SK-N-SH treated with all-trans-retinoic acid at 6 μM for 48 hours (cell line): ENCODE measurements around the gene ARHGAP45.

ENCODE experiments used
- ARNTL ChIP-seq: fragments of 450-650 bp; formaldehyde crosslinking; IDR thresholded peaks from 2 replicates; pipeline ENCODE4 v1.5.0; 2020; ENCODE audit warnings: low read depth, mild to moderate bottlenecking, moderate library complexity, borderline replicate concordance
- GLIS3 ChIP-seq: fragments of 250-450 bp; sonication (Bioruptor Pico); IDR thresholded peaks from 2 replicates; pipeline ENCODE4 v1.5.0; 2020; ENCODE audit warnings: mild to moderate bottlenecking, moderate library complexity
- PATZ1 ChIP-seq: fragments of 250-450 bp; sonication (Bioruptor Pico); IDR thresholded peaks from 2 replicates; pipeline ENCODE4 v1.8.0; 2020; ENCODE audit warnings: mild to moderate bottlenecking, moderate library complexity, borderline replicate concordance
- ZC3H10 ChIP-seq: fragments of 250-450 bp; sonication (Bioruptor Pico); IDR thresholded peaks from 2 replicates; pipeline ENCODE4 v1.5.1; 2021; ENCODE audit warnings: mild to moderate bottlenecking, moderate library complexity

- no peak for TF ChIP-seq ARNTL (CRISPR knock-in tag)
- TF ChIP-seq PATZ1 (CRISPR knock-in tag): no peak
- TF ChIP-seq GLIS3: no peak
- TF ChIP-seq ZC3H10 (CRISPR knock-in tag): no peak
These were observed 62.6 kb downstream of the ARHGAP45 start for GRCh38 chr19:1129535-1129934.
